GM21825 (cell line): ENCODE data around the gene DPP10.

Source experiments
- ATAC-seq: cut with Tn5 transposase; IDR thresholded peaks from one replicate; pipeline ENCODE4 v1.9.1; 2021; ENCODE audit warnings: mild to moderate bottlenecking, moderate library complexity; ENCODE audit not compliant: unreplicated experiment

DPP10 gene

GRCh38 chr2:115533081-115533480 is 1090.6 kb downstream of the DPP10 start:
- ATAC-seq: no peak

DNA sequence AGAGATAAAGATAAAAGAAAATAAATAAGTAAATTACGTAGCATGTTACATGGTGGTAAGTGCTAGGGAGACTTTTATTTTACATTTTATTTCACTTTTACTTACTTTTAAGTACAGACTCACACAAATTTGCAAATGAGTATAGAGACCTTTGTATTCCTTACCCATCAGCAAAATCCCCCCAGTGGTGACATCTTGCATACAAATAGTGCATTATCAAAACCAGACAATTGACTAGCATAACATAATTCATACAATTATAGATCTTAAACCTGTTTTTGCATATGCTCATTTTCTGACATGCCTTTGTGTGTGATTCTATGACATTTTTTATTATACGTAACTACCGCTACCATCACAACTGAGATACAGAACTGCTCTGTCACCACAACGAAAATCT is 1099.4 kb downstream of the DPP10 start:
- ATAC-seq: no peak

DNA sequence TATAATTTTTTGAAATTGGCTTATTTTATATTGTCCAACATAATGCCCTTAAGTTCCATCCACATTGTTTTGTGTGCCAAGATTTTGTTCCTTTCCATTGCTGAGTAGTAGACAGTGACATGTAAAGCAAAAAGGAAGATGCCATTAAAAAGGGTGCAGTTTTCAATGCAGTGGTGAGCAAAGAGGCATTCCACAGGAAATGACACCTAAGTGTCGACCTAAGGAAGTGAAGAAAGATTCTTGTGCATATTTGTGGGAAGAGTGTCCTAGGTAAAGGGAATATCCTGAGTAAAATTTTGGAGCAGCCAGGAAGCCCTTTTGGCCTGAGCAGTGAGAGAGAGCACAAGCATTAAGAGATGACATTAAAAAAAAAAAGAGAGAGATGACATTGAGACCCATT is 1099.9 kb downstream of the DPP10 start:
- ATAC-seq: no peak

DNA sequence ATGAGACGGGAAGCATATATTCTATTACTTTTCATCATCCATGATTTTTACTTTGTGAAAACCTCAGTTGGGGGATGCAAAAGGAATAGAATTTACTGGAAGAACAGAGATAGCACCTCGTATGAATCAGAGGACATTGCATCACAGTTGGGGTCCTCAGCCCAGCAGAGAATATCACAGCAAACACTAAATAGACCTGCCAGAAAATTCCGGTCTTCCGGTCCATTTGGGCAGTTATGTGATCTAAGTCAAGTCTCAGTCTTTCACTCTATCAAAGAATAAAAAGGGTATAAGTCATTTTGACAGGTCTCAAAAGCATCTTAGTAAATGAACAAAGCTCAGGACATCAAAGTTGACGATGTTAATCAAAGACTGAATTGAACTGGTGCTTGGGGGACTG is 1100.6 kb downstream of the DPP10 start:
- ATAC-seq: no peak

DNA sequence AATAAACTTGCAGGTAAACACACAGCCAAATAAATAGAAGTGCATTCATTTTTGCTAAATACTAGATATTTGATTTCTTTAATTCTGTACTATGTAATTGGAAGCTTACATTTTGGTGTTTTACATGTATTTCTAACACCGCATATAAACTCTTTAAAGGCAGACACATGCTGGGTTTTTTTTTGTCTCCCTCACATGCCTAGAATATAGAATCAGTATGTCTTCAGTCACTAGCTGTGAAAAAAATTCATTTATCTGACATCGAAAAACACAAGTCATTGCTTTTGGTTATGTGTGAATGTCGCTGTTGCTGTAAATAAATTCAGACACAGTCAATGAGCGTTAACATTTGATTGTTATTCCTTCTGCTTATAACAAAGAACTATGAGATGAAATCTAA is 1101.0 kb downstream of the DPP10 start:
- ATAC-seq: no peak

GRCh38 chr2:115549611-115550130 is 1107.2 kb downstream of the DPP10 start:
- no peak for ATAC-seq

DNA sequence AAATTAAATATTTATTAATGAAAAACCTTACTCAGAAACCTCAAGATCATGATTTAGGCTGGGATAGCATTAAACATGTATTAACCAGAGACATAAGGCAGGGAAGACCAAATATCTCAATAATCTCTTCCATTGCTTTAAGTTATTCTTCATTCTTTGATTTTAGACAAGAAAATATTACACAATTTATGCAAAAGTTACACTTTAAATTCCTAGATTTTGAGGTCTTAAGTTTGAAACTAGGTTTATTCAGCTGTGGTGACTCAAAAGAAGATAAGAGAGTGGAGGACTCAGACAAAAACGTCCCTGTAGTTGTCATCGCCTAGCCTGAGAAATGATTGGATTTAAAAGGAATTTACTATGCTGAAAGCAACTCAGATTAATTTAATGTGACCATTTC is 1110.3 kb downstream of the DPP10 start:
- no peak for ATAC-seq

DNA sequence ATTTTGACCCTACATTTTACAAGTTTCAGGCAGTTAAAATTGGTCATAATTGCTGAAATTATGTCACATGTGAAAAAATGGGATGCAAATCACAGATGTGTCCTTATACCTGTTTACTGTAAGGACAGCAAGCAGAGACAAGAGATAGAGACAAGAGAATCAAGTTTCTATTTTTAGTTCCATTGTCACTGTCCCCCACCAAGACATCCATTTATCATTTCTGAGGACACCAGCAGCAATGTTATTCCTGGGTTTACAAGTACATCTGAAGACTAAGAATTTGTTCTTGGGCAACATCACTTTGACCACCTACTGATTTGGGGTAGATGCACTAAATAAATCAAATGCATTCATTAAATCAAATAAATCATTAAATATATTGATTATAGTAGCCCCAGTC is 1111.7 kb downstream of the DPP10 start:
- ATAC-seq: no peak

DNA sequence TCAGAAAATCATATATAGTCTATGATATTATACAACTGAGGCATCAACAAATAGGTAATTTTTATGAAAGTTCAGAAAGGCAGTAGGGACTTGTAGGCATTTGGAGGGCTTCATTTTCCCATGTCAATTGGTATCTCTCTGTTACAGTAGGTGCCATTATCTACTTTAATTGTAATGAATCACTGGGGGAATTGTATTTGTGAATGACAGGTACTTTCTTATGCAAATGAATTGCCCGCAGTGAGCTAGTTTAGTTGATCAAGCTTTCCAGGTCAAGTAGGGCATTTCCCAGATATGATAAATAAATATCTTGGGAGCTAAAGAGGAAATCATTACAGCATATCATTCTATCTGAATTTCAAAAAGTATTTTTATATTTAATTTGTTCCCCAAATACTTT is 1116.3 kb downstream of the DPP10 start:
- no peak for ATAC-seq

- no peak for ATAC-seq
Measured at GRCh38 chr2:115560666-115561065, 1118.2 kb downstream of the DPP10 start.

- no peak for ATAC-seq
Measured at GRCh38 chr2:115568643-115569042, 1126.2 kb downstream of the DPP10 start.

DNA sequence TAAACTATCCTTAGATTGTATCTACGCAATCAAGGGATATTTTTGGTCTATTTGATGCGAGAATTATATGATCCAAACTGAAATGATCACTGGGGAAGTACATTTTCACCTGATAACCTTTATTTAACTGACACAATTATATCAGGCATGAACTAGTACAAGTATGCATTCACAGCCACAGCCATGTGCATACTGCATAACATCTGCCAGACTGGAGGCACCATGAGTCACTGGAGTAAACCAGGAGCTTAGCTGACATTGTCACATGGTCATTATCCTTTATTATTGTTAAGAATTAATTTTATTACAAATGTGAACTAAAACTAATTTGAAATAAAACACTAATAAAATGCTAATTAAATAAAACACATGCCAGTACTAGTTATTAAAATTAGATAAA is 1127.1 kb downstream of the DPP10 start:
- ATAC-seq: no peak

- ATAC-seq: no peak
Measured at GRCh38 chr2:115572746-115573145, 1130.3 kb downstream of the DPP10 start.

DNA sequence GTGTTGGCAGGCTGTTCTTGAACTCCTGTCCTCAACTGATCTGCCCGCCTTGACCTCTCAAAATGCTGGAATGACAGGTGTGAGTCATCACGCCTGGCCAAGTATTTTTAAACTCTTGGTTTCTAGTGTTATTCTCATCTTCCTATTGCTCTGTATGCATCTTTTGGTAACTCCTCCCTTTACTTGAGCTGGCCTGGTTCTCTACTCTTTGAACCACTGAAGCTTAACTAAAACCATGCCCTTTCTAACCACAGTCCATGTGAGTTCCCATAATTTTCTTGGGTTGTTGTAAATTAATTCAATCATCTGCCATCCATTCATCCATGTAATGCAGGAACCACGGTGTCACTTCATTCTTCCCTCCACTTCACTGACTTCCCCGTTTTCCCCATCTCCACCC is 1131.3 kb downstream of the DPP10 start:
- ATAC-seq: no peak

- no peak for ATAC-seq
Measured at GRCh38 chr2:115574667-115575066, 1132.2 kb downstream of the DPP10 start.

DNA sequence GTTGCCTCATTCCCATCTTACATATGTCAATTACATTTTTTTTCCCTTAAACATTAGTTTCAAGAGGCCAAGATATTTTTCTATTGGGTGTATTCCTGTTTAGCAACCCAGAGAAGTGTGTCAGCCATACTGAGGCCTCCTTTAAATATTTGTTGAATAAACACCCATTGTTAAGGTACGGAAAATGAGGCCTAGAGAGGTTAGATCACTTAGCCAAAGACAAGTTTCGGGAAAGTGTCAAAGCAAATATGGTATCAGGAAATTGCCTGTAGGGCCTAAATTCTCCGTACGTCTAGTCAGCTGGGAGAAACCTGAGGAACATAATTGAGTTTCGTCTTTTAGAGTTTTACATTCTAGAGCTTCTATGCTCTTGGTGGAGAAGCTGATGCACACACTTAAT is 1138.3 kb downstream of the DPP10 start:
- ATAC-seq: no peak

DNA sequence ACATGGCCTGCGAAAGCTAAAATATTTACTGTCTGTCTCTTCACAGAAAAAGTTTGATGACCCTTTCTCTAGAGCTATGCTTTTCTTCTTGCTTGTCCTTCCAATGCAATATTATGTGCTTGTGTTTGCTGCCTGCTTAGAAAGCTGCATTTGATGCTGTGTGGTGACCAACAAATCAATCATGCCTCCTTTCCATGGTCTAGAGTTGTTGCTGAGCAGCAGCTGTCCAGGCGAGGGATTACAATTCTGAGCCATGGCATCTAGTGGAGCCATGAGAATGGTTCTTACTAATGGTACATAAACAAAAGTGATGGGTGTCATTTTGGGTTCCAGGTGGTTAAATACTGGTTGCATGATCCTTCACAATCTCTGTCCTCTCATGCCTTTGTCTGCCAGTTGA is 1142.1 kb downstream of the DPP10 start:
- no peak for ATAC-seq

DNA sequence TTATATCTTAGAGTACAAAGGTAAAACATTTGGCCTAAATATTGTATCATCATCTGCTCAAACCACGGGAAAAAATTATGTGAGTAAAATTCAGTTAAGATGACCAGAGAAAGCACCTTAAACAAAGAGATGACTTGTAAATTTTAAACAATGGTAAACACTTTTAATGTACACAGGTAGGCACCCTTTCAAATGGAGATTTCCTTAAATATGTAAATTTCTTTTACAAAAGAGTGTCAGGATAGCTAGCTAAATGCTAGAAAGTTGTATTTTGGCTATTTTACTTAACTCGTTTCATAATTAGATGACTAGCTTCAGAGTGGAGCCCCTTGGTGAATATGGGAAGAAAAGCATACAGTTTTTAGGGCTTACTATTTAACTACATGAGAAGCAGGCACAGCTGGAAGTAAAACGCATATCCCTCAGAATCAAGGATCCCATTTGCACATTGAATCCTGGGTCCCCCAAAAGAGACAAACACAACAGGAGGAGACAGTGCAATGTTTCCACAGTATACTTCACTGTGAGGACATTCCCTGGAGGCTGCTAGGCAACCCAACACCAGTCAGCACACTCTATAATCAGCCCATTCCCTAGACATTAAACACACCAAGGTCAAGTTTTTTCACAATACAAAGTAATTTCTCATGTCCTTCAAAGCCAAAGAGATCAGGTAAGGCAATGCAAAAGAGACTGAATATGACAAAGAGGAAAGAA is 1154.4 kb downstream of the DPP10 start:
- no peak for ATAC-seq

DNA sequence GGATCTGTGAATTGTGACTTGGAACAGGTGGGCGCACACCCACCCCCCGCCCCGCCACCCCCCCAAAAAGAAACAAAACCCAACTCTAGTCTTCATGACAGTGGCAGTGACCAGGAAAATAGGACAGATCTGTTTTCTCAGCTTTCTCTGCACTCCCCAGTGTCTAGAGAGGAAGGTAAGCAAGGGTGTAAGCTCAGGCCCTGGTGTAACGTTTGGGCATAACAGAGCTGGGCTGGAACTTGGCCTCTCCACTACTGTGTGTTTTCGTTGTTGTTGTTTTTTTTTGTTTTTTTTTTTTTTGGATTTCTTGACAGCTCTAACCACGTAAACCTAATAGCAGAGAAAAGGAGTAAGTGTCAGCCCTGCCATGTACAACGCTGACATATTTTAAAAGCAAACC is 1160.8 kb downstream of the DPP10 start:
- no peak for ATAC-seq

DNA sequence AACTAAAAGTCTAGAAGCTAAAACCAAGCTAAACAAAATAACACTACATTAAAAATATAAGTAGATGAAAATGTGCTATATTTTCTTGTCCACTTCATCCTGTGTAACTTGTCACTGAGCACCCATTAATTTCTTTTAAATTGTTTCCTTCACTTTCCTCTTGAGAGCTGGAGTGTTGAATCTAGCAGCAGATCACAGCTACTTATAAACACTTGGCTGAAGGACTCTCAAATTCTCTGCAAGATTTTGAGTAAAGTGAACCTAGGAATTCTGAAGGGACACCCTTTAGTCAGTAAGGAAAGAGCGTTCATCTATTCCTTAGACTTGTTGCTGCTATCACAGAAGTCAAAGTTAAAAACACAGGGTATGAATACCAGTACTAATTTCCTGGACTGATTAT is 1163.9 kb downstream of the DPP10 start:
- no peak for ATAC-seq

DNA sequence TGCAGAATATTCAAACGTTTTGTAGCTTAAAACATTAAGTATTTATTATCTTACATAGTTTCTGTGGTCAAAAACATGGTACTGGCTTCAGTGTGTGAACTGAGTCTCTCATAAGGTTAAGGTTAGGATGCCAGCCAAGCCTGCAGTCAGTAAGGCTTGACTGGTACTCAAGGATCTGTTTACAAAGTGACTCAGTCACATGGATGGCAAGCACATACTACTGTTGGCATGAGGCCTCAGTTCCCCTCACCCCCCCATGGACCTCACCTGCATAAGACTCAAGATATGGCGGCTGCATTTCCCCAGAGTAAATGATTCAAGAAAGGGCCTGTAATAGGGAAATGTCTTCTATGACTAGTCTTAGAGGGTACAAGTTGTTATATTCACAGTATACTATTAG is 1167.5 kb downstream of the DPP10 start:
- no peak for ATAC-seq

DNA sequence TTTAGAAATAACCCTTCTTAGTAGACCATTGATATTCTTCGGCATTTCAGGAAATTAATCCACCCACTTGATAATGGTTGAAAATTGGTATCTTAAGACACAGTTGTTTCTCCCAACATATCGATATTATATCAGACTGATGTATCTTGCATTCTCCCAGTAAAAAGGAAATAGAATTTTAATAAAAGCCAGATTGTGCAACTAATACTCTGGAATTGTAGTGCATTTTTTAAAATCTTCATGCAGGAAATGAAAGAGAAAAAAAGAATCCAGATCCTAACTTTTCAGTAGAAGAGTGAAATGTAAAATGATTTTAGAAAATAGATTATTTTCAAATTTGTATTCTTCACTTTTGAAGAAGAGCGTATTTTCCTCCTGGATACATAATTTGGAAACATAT is 1168.4 kb downstream of the DPP10 start:
- no peak for ATAC-seq

DNA sequence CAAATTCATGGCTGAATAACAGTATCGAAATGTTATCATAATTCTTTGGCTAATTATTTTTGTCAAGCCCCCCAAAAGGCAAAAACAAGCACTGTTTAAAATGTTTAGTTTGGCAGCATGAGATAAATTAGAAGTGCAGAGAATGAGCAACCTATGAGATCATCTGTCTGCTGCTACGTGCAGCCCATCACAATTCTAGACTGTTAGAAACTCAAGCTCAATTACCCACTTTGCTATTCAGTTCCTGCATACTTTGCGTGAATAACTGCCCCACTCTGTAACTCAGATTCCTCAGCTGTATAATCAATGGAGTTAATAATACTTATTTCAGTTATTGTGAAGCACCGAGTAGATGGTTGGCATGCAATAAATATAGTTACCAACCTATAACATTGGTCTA is 1181.9 kb downstream of the DPP10 start:
- ATAC-seq: no peak
